GM19438 (cell line): ENCODE results near the gene XAGE2.
"Not testable (repeated sequence)": the region's sequence is repeated elsewhere in the genome, so short reads cannot be mapped to it uniquely, and the experiment has no call there.

Experiments
- ATAC-seq: cut with Tn5 transposase; IDR thresholded peaks from one replicate; pipeline ENCODE4 v1.9.1; 2021; ENCODE audit warnings: low read depth; ENCODE audit not compliant: unreplicated experiment

The XAGE2 gene

DNA sequence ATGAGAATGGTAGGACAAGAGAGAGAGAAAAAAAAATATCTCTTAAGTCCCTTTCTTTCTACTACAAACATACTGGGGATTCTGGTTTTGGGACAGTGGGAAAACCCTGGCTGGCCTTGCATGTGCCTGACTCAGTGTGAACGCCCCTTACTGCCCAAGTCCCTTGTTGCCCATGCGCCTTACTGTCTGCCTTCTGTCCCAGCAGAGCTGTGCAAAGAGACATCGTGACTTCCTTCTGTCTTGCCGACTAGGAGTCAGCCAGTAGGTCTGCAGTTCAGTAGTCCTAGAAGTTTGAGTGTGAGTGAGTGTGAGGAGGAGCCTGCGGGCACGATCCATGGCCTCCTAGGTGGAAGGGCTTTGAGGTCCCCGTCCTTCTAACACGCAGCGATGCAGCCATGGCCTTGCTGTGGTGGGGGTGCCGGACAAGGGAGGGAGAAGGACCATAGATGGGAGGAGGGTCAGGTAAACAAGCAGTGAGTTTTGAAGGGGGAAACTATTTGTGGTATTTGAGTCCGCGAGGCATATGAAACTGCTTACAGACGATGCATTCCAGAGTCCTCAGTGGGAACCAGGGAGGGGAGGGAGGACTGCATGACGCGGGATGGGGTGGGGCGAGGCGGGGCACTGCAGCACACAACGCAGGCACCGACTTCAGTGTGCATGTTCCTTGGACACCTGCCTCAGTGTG, at the start of gene XAGE2:
XAGE2 (plus strand) TSS at position 654 of the 688 bp plus-strand sequence. CDS start 994 bp downstream, outside the sequence.
- ATAC-seq: no peak

GRCh38 chrX:52337410-52337809, 31.4 kb upstream of the XAGE2 start:
- ATAC-seq: no peak

- ATAC-seq: no peak
These were observed 27.3 kb upstream of the XAGE2 start for GRCh38 chrX:52341493-52341892.

DNA sequence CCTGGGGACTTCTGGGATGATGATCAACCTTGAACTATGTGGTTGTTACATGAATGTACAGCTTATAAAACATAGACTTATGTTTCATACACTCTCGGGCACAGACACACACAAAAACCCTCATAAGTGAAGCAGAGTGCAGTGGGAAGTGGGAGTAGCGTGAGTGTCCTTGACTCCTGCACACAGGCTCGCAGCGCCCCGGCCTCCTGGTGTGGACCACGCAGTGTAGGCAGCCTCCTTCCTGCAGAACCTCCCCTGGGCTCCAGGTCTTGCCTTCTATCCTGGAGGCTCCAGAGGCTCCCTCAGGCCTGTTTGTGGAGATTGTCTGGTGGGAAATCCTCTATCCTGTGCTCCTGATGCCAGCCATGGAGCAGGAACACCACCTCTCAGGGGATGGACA, 25.7 kb upstream of the XAGE2 start:
- not testable (repeated sequence) for ATAC-seq

GRCh38 chrX:52345402-52345801, 23.4 kb upstream of the XAGE2 start:
- not testable (repeated sequence) for ATAC-seq

DNA sequence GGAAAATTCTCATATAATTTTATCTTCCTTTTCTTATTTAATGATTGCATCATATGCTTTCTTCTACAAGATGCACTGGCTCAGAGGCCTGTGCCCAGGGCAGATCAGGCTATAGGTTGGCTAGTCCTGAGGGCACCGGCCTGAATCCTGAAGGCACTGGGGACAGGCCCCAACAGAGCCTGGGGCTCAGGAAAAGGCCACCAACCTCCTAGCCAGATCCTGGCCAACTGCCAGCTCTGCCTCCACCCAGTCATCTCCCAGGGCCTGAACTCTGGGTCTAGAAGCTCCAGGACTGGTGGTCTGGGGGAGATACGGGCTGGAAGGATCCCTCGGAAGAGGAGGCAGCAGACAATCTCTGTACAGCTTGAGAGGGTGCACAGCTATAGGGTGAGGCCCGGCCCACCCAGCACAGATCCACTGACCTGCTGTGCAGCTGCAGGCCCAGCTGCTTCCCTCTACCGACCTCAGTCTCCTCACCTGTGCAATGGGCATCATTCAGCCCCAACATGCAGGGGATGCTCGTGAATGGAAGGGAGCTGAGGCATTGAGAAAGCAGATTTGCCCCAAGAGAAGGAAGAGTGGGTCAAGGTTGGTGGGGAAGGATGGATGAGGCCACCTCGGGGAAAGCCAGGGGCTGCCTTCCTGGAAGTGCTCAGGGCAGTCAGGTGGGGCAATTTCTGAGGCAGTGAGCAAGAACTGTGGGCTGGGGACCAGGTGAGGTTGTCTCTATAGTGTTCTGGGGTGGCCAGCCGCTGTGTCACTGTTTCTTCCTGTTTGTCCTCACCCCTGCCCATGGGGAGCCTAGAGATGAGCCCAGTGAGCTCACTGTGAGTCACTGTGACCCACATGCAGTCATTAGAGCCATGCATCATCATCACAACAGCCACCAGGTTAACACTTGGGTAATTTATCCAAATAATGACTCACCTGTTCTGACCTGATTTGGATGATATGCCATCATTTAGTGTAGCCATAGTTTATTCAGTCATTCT, 22.4 kb upstream of the XAGE2 start:
- ATAC-seq: no peak

DNA sequence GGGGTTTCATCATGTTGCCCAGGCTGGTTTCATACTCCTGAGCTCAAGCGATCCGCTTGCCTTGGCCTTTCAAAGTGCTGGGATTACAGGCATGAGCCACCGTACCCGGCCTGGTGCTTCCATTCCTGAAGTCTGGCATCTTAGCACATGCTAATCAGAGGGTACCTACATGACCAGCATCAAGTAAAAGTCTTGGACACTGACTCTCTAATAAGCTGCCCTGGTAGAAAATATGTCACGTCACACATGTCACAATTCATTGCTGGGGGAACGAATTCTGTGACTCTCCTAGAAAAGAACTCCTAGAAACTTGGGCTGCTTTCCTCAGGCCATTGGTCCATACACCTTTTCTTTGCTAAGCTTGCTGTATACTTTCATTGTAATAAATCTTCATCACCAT, 19.1 kb upstream of the XAGE2 start:
- no peak for ATAC-seq

DNA sequence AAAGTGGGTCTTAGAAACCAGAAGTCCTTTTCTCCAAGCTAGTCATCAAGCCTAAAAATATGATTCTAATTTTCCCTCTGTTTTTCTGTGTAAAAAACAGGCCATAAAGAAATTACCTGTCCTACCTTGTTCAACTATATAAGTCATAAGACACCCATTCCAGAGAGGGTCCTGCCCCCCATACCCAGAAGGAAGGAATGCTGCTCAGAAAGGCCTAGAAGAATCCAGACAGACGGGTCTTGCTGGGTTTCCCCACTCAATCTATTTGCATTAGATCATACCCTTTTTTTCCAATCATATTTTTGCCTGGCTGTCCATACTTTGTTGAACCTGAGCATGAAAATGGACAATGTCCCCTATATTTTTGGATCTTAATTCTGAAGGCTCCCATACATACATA, 16.3 kb upstream of the XAGE2 start:
- ATAC-seq: no peak

DNA sequence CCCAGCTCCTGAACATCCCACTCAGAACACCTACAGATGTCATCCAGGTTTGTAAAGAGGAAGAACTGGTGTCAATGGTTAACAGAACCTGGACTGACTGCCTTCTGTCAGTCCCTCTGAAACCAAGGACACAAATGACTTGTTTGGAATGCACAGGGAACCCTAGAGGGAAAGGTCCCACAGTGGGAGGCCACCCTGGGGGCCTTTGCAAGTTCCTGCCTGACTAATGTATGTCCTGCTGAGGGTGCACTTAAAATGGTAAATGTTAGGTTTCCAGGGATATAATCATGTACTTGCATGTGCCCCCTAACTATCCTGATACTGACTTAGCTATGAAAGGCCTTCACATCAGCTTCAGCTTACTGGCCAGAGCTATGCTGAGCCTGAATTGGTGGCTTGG, 15.0 kb upstream of the XAGE2 start:
- no peak for ATAC-seq

DNA sequence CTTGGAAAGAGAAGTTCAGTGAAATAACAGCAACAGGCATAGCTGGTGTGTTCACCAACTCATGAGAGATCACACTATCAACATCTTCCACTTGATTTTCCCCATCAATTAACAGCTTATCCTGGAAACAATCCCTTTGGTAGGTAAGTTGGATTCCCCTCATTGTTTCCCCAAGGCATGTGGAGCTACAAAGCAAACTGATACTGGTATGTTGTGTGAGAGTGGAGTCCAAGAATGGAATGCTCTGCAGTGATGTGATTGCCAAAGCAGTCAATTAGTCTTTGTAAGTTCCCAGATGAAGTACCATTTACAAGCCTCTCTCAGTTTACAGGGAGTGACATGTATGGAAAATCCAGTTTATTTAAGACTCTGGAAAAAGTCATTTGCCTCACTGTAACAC, 13.7 kb upstream of the XAGE2 start:
- no peak for ATAC-seq

GRCh38 chrX:52359614-52360232, 9.1 kb upstream of the XAGE2 start:
- ATAC-seq: no peak

GRCh38 chrX:52361941-52362340, 6.9 kb upstream of the XAGE2 start:
- ATAC-seq: no peak

GRCh38 chrX:52363247-52363883, 5.5 kb upstream of the XAGE2 start:
- ATAC-seq: no peak

DNA sequence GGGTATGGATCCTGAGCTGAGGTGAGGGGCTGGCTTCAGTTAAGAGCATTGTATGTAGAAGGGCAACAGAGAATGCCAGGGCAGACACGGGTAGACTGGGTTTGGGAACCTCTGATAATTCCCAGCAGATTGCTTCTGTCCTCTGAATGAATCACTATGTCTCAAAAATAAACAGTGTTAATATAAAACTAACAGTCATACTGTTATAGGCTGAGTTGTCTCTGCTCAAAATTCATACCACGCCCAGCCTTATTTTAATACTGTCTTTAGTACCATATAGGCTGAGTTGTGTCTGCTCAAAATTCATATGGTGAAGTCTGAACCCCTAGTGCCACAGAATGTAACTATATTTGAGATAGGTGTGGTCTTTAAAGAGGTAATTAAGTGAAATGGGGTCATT, 10.0 kb downstream of the XAGE2 start:
- ATAC-seq: no peak

GRCh38 chrX:52380993-52381392, 12.2 kb downstream of the XAGE2 start:
- ATAC-seq: no peak

- no peak for ATAC-seq
These were observed 41.9 kb downstream of the XAGE2 start for GRCh38 chrX:52410439-52411394.

- ATAC-seq: no peak
These were observed 46.5 kb downstream of the XAGE2 start for GRCh38 chrX:52415304-52415703.

DNA sequence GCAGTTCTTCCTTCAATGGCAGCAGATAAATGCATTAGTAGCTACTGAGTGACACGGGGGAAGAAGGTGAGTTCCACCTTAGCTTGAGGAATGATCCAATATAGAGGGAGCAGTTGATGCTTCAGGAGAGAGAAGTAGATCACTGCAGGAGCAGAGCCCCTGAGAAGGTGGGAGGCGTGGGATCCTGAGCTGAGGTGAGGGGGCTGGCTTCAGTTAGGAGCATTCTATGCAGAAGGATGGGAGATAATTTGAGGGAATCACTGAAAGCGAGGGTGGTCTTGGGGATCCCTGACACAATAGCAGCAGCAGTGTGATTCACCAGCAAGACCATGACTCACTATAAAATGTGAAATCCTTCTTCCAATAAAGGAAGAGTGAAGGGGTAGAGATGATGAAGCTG, 48.0 kb downstream of the XAGE2 start:
- no peak for ATAC-seq

DNA sequence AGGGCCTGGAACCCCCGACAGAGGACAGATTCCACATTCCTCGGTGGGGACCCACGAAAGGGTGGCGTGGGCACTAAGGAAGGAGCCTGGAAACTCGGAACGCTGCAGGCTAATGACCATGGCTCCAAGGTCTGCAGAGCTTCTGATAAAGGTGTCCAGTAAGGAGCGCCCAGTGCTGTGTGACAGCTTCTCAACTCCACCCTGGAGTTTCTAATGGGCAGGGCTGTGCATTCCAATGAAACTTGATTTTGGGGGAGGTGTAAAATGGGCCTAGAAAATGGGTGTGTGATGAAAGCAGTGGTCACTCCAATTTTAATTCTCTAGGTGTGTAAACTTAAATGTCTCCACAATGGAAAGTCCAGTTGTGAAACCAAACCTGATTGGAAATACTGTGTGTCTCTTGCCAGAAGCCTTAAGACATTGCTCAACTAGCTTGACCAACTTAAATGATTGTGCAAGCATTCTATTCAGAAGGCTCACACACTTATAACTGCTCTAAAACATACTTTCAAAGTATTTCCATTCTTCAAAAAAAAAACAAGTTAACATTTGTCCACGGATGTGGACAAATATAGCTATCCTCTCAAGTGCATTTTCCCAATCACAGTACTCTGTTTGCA, 52.1 kb downstream of the XAGE2 start:
- ATAC-seq: no peak
